Measurements from ENCODE around the gene PDE2A.

The PDE2A gene

DNA sequence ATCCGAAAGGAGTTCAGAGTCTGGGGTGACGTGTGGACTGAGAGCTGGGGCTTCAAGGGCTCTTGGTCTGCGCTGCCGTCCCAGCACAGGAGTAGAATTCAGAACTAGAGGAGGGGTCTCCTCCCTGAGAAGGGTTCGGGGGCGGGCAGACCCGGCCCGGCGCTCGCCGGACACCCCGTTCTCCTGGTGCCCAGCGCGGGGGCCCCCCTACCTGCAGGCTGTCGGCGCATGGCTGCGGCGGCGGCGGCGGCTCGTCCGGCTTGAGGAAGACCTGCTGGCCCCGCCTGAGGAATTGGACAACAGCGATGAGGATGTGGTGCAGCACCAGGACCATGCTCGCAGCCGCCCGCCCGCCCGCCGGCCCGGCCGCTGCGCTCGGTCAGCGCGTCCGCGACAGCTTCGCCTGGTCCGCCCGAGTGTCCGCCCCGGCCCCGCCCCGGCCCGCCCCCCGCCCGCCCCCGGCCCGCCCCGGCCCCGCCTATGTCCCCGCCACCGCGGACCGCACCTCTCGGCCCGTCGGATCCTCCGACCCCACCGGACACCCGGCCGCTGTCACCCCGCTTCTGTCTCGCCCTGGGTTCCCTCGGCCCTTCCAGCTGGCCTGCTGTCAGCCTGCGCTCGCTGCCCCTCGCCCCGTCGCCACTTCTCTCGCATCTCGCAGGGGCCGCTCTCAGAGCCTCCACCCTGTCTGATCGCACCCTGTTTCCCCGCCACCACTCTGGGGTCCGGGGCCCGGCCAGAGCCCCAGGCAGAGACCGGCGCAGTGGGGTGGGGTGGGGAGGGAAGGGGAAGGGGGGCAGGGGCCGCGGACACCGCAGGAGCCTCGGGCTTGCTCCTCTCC lies 32.0 kb downstream of the PDE2A start:
- H3K27ac ChIP-seq: peak overlapping the region; percentile 67
- DNase-seq (ENCODE audit: low spot score): peak; percentile 48
- POLR2A ChIA-PET (ENCODE audit: low non-redundant PET): interaction anchor here (0.8 to 1.0 kb wide), 2 partner anchors 39 to 42 kb away, joined by 3 to 5 read pairs; no protein-coding TSS in a partner anchor
- CTCF ChIA-PET: interaction anchor here (0.5 to 1.4 kb wide), 4 partner anchors 55 to 1521 kb away, joined by 3 to 4 read pairs (median 3); no protein-coding TSS in a partner anchor
- no peak for TF ChIP-seq CTCF (conservative IDR thresholded peaks at IDR 0.05; ENCODE audit: low read depth)

DNA sequence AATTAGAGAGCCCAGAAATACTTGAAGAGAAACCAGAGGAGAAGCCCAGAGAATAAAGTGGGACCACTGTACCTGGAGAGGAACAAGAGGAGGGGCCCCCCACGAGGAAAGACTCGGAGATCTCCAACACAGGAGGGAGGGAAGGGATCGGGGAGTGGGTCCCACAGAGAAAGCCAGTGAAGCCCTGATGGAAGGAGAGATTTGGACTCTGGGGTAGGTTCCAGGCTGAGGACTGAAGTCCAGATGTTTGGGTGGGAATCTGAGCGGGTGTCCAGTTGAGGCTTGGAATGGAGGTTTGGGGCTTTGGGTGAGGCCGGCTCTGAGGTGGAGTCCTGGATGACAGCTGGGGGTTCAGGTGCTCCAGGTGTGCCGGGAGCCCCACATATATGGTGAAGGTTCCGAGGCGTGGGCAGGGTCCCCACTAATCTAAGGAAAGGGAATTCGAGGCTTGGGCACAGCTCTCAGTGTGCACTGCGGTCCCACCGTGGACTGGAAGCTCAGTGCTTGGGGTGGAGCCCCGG lies 32.6 kb downstream of the PDE2A start:
- H3K27ac ChIP-seq: no peak overlapping the region
- ChIA-PET CTCF (interaction anchor here (0.5 kb wide), 1 partner anchor 208 kb away, joined by 4 read pairs; no protein-coding TSS in a partner anchor), POLR2A (ENCODE audit: low non-redundant PET) (interaction anchor here (0.8 kb wide), 1 partner anchor 39 kb away, joined by 3 read pairs; no protein-coding TSS in a partner anchor)
- no peak for DNase-seq (ENCODE audit: low spot score)
- no peak for TF ChIP-seq CTCF (conservative IDR thresholded peaks at IDR 0.05; ENCODE audit: low read depth)

- ChIA-PET POLR2A (ENCODE audit: low non-redundant PET) (no interaction called here), CTCF (interaction anchor here (0.6 to 1.3 kb wide), 2 partner anchors 13 to 168 kb away, joined by 3 read pairs; no protein-coding TSS in a partner anchor)
- H3K27ac ChIP-seq: no peak overlapping the region
- DNase-seq (ENCODE audit: low spot score): no peak
- no peak for TF ChIP-seq CTCF (conservative IDR thresholded peaks at IDR 0.05; ENCODE audit: low read depth)
These were observed 34.5 kb downstream of the PDE2A start for GRCh38 chr11:72639502-72640375.

GRCh38 chr11:72637926-72638325 lies 36.3 kb downstream of the PDE2A start:
- no peak overlapping the region for H3K27ac ChIP-seq
- no peak for DNase-seq (ENCODE audit: low spot score)
- no peak for TF ChIP-seq CTCF (conservative IDR thresholded peaks at IDR 0.05; ENCODE audit: low read depth)
- ChIA-PET CTCF (interaction anchor here (0.6 kb wide), 1 partner anchor 42 kb away, joined by 3 read pairs; no protein-coding TSS in a partner anchor), POLR2A (ENCODE audit: low non-redundant PET) (no interaction called here)

GRCh38 chr11:72637198-72637597 lies 37.0 kb downstream of the PDE2A start:
- ChIA-PET POLR2A (ENCODE audit: low non-redundant PET) (no interaction called here), CTCF (interaction anchor here (0.5 to 0.6 kb wide), 2 partner anchors 373 to 1822 kb away, joined by 3 to 4 read pairs; no protein-coding TSS in a partner anchor)
- no peak for DNase-seq (ENCODE audit: low spot score)
- TF ChIP-seq CTCF (conservative IDR thresholded peaks at IDR 0.05; ENCODE audit: low read depth): no peak
- no peak overlapping the region for H3K27ac ChIP-seq

DNA sequence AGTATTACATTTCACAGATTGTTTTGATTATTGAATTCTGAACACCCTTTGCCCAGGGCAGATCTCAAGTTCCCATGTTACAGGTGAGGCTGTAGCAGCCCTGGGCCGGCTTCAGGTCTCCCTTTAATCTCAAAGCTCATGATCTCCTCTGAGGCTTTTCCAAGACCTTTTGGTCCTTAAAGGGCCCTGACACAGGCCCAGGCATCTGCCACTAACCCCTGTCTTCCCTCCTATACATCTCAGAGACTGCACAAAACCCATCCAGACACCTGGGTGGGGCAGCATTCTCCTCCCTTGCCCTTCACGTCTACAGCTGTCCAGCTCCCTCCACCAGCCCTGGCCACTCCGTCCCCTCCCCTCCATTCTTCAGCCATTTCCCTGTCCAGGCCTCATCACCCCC lies 37.8 kb downstream of the PDE2A start:
- POLR2A ChIA-PET (ENCODE audit: low non-redundant PET): no interaction called here
- TF ChIP-seq CTCF (conservative IDR thresholded peaks at IDR 0.05; ENCODE audit: low read depth): no peak
- DNase-seq (ENCODE audit: low spot score): no peak
- CTCF ChIA-PET: interaction anchor here (1.3 kb wide), 1 partner anchor 165 kb away, joined by 4 read pairs; no protein-coding TSS in a partner anchor
- H3K27ac ChIP-seq: no peak overlapping the region
